ENCODE results near the gene CLEC2A. TPM values are rescaled to one million over a fixed set of nuclear protein-coding genes. Genes with fewer than 3 reads are reported as not detected.

Gene CLEC2A
- total and polyA plus RNA-seq, 7 donors: not detected

- Histone ChIP-seq H3K4me3 (no peak overlapping the region), H3K4me1 (no peaks in the 10 kb centered on the region), H3K27ac (no peak overlapping the region), H3K27me3 (no peaks in the 10 kb centered on the region), H3K9me3 (peaks cover 0 to 6% (median 2%) of the 10 kb centered on the region in 4 donors), H3K36me3 (no peaks in the 10 kb centered on the region)
- intact Hi-C loops (cut with DNase I): no loop called here
- TF ChIP-seq EP300 (IDR thresholded peaks at IDR 0.05) (no peak), POLR2A (IDR thresholded peaks at IDR 0.05) (no peak), CTCF (IDR thresholded peaks at IDR 0.05) (no peak), POLR2AphosphoS5 (IDR thresholded peaks at IDR 0.05) (no peak)
- no peak for DNase-seq
- 74 to 82% methylated on average over 6 of the region's 6 CpGs for WGBS, 2 donors
Observed at GRCh38 chr12:9897535-9897934, 34.6 kb downstream of the CLEC2A start.

GRCh38 chr12:9895215-9895971, 36.8 kb downstream of the CLEC2A start:
- WGBS, 2 donors: 69 to 82% methylated on average over 6 of the region's 6 CpGs
- TF ChIP-seq POLR2A (IDR thresholded peaks at IDR 0.05) (no peak), POLR2AphosphoS5 (IDR thresholded peaks at IDR 0.05) (no peak), EP300 (IDR thresholded peaks at IDR 0.05) (no peak), CTCF (IDR thresholded peaks at IDR 0.05) (no peak)

GRCh38 chr12:9888665-9889273, 43.4 kb downstream of the CLEC2A start:
- intact Hi-C loops (cut with DNase I): no loop called here
- H3K27me3 ChIP-seq: no peaks in the 10 kb centered on the region
- no peak overlapping the region for H3K4me3 ChIP-seq
- no peaks in the 10 kb centered on the region for H3K4me1 ChIP-seq
- no peak overlapping the region for H3K27ac ChIP-seq
- no peaks in the 10 kb centered on the region for H3K36me3 ChIP-seq
- TF ChIP-seq POLR2A (IDR thresholded peaks at IDR 0.05): no peak
- no peak for TF ChIP-seq EP300 (IDR thresholded peaks at IDR 0.05)
- 63 to 76% methylated on average over 4 of the region's 4 CpGs for WGBS, 2 donors
- no peaks in the 10 kb centered on the region for H3K9me3 ChIP-seq
- no peak for DNase-seq

More at GRCh38 chr12:9895215-9895971, 36.8 kb downstream of the CLEC2A start:
- Histone ChIP-seq H3K9me3 (no peaks in the 10 kb centered on the region), H3K27ac (no peak overlapping the region), H3K4me3 (no peak overlapping the region), H3K36me3 (no peaks in the 10 kb centered on the region), H3K4me1 (no peaks in the 10 kb centered on the region), H3K27me3 (no peaks in the 10 kb centered on the region)
- intact Hi-C loops (cut with DNase I): no loop called here
- no peak for DNase-seq

- no peaks in the 10 kb centered on the region for H3K4me1 ChIP-seq
- no peaks in the 10 kb centered on the region for H3K27me3 ChIP-seq
- intact Hi-C loops (cut with DNase I): no loop called here
- no peaks in the 10 kb centered on the region for H3K9me3 ChIP-seq
- no peak overlapping the region for H3K27ac ChIP-seq
- H3K36me3 ChIP-seq: no peaks in the 10 kb centered on the region
- H3K4me3 ChIP-seq: no peak overlapping the region
- DNase-seq: no peak
- no peak for TF ChIP-seq POLR2AphosphoS5 (IDR thresholded peaks at IDR 0.05)
Observed at GRCh38 chr12:9883175-9883574, 49.0 kb downstream of the CLEC2A start.

- intact Hi-C loops (cut with DNase I): no loop called here
- 87 to 94% methylated on average over 5 of the region's 5 CpGs for WGBS, 2 donors
Observed at GRCh38 chr12:9881988-9882387, 50.2 kb downstream of the CLEC2A start.

More at GRCh38 chr12:9881988-9882387, 50.2 kb downstream of the CLEC2A start:
- Histone ChIP-seq H3K27me3 (no peaks in the 10 kb centered on the region), H3K36me3 (no peaks in the 10 kb centered on the region), H3K27ac (no peak overlapping the region), H3K4me1 (no peaks in the 10 kb centered on the region), H3K9me3 (no peaks in the 10 kb centered on the region), H3K4me3 (no peak overlapping the region)
- no peak for DNase-seq
- TF ChIP-seq CTCF (IDR thresholded peaks at IDR 0.05): no peak
